RPMI7951 (cell line): ENCODE results near the gene KLHL30. TPM values are rescaled to one million over a fixed set of nuclear protein-coding genes. Genes with fewer than 3 reads are reported as not detected.
A peak's percentile ranks its signal among the peaks of the same experiment; 100 is the strongest.

Source experiments
- DNase-seq: peaks from one replicate; pipeline ENCODE4 v3.0.0-alpha.2; 2012; ENCODE audit warnings: low read depth
- total RNA-seq: library from RNA; depleted of rRNA; stranded (reverse); fragments of >200 nt; shearing (Covaris generic); gene quantifications from 2 replicates; pipeline ENCODE4 v1.2.3, GENCODE V29; 2014; rRNA removed

KLHL30 gene
- not detected in 2 replicates for total RNA-seq

GRCh38 chr2:238138331-238139195 is at the start of gene KLHL30:
Gene KLHL30, plus strand, starts transcription at chr2:238138668. Its CDS starts 2,087 bp downstream, at chr2:238140755.
- no peak for DNase-seq

GRCh38 chr2:238090887-238091286 is 47.6 kb upstream of the KLHL30 start:
- DNase-seq: no peak

- no peak for DNase-seq
Measured at GRCh38 chr2:238091436-238092060, 46.9 kb upstream of the KLHL30 start.

GRCh38 chr2:238092486-238093035 is 45.9 kb upstream of the KLHL30 start:
- DNase-seq: no peak

GRCh38 chr2:238093181-238094140 is 45.0 kb upstream of the KLHL30 start:
- no peak for DNase-seq

- no peak for DNase-seq
Measured at GRCh38 chr2:238094438-238095022, 43.9 kb upstream of the KLHL30 start.

GRCh38 chr2:238095143-238095542 is 43.3 kb upstream of the KLHL30 start:
- DNase-seq: no peak

GRCh38 chr2:238096311-238097011 is 42.0 kb upstream of the KLHL30 start:
- no peak for DNase-seq

- no peak for DNase-seq
Measured at GRCh38 chr2:238097201-238097987, 41.1 kb upstream of the KLHL30 start.

- peak; percentile 36 for DNase-seq
Measured at GRCh38 chr2:238097988-238098871, 40.2 kb upstream of the KLHL30 start.

GRCh38 chr2:238098901-238099713 is 39.4 kb upstream of the KLHL30 start:
- no peak for DNase-seq

- no peak for DNase-seq
Measured at GRCh38 chr2:238099714-238100048, 38.8 kb upstream of the KLHL30 start.

- DNase-seq: no peak
Measured at GRCh38 chr2:238100049-238100820, 38.2 kb upstream of the KLHL30 start, which contains the start of gene ESPNL. Gene ESPNL, plus strand, starts transcription at chr2:238100340. Its CDS starts 80 bp downstream, at chr2:238100420.

GRCh38 chr2:238100821-238101771 is 37.4 kb upstream of the KLHL30 start:
- DNase-seq: no peak

- no peak for DNase-seq
Measured at GRCh38 chr2:238101891-238102841, 36.3 kb upstream of the KLHL30 start.
